ENCODE results near the gene APOD.
"Not testable (repeated sequence)": the region's sequence is repeated elsewhere in the genome, so short reads cannot be mapped to it uniquely, and the experiment has no call there.

APOD gene

DNA sequence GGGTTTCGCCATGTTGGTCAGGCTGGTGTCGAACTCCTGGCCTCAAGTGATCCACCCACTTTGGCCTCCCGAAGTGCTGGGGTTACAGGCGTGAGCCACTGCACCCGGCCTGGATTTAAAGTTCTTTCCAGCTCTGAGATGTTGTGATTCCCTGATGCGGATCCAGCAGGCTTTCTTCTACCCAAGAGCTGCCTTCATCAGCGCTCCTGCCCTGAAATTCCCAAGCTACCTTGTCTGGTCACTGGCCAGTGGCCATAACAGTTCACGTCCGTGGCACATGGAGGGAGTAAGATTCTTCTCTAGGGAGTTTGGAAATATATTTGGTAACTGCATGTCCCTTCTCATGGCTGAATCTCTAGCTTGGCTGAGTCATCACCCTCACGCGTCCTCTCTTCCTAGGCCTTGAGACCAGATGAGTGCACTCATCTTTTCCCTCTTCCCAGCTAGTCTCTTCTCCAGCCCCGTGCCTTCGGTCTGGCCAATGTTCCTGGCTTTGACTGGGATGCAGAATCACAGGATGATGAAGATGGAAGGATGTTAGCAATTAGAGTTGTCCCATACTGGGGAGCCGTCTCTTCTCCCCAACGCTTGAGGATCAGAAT is 29.8 kb upstream of the APOD start:
- no peaks in the 10 kb centered on the region for H3K9me3 ChIP-seq
- no peaks in the 10 kb centered on the region for H3K27me3 ChIP-seq
- TF ChIP-seq, protein P1, sequence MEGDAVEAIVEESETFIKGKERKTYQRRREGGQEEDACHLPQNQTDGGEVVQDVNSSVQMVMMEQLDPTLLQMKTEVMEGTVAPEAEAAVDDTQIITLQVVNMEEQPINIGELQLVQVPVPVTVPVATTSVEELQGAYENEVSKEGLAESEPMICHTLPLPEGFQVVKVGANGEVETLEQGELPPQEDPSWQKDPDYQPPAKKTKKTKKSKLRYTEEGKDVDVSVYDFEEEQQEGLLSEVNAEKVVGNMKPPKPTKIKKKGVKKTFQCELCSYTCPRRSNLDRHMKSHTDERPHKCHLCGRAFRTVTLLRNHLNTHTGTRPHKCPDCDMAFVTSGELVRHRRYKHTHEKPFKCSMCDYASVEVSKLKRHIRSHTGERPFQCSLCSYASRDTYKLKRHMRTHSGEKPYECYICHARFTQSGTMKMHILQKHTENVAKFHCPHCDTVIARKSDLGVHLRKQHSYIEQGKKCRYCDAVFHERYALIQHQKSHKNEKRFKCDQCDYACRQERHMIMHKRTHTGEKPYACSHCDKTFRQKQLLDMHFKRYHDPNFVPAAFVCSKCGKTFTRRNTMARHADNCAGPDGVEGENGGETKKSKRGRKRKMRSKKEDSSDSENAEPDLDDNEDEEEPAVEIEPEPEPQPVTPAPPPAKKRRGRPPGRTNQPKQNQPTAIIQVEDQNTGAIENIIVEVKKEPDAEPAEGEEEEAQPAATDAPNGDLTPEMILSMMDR (IDR thresholded peaks at IDR 0.05): no peak
- no peaks in the 10 kb centered on the region for H3K36me3 ChIP-seq
- H3K4me3 ChIP-seq (ENCODE audit: low read depth in 1 of 2, low read length in 1 of 2): no peak overlapping the region
- H3K27ac ChIP-seq: no peak overlapping the region
- no peaks in the 10 kb centered on the region for H3K4me1 ChIP-seq (ENCODE audit: control insufficient read depth in 1 of 2, insufficient read depth in 1 of 2, low read depth in 1 of 2, low read length in 1 of 2)

DNA sequence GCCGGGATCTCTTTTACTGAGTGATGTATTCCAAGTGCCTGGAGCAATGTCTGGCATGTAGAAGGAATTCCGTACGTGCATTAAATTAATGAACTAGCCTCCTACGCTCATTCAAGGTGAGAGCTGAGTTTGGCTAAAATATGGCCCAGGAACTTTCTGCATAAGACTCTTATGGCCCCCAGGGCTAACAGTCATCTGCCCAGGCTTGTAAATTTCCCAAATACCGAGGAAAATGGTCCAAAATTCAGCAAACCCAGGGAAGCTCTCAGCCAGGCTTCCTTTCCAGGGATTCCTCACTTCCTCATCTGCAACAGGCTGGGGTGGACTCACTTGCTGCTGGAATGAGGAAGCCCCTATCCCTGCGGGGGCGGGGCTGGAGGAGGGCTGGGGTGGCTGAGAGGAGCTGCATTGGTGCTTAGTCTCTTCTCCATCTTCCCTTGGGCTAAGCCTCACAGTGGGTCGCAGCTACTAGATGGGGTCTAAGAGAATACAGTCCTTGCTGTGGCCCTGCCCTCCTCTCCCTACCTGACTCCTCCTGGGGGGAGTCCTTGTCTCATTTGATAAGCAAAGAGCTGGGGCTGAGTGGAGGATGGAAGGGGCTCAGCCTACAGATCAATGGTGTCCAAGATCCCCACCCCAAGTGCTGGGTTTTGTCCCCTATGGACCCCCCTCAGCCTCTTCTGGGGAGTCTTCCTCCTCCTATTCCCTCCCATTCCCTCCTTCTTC is 28.5 kb upstream of the APOD start:
- TF ChIP-seq, protein P1 (IDR thresholded peaks at IDR 0.05): no peak
- no peak overlapping the region for H3K27ac ChIP-seq
- no peaks in the 10 kb centered on the region for H3K9me3 ChIP-seq
- no peaks in the 10 kb centered on the region for H3K36me3 ChIP-seq
- no peaks in the 10 kb centered on the region for H3K4me1 ChIP-seq (ENCODE audit: control insufficient read depth in 1 of 2, insufficient read depth in 1 of 2, low read depth in 1 of 2, low read length in 1 of 2)
- H3K27me3 ChIP-seq: no peaks in the 10 kb centered on the region
- no peak overlapping the region for H3K4me3 ChIP-seq (ENCODE audit: low read depth in 1 of 2, low read length in 1 of 2)

DNA sequence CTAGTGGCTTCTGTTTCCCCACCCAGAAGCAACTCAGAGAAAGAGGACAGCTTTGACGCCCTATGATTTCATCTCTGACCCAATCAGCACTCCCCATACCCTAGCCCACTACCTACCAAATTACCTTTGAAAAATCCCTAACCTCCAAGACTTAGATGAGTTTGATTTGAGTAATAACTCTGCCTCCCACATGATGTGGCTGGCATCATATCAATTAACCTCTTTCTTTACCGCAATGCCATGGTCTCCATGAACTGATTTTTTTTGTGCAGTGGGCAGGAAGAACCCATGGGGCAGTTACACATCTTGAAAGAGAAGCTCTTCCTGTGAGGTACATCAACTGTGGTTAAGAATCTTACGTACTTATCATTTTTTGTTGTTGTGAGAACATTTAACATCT is 25.5 kb upstream of the APOD start:
- Histone ChIP-seq H3K27ac (no peak overlapping the region), H3K36me3 (no peaks in the 10 kb centered on the region), H3K4me3 (ENCODE audit: low read depth in 1 of 2, low read length in 1 of 2) (no peak overlapping the region), H3K4me1 (ENCODE audit: control insufficient read depth in 1 of 2, insufficient read depth in 1 of 2, low read depth in 1 of 2, low read length in 1 of 2) (no peaks in the 10 kb centered on the region), H3K27me3 (no peaks in the 10 kb centered on the region), H3K9me3 (peaks cover 16% of the 10 kb centered on the region)
- TF ChIP-seq, protein P1 (IDR thresholded peaks at IDR 0.05): no peak

DNA sequence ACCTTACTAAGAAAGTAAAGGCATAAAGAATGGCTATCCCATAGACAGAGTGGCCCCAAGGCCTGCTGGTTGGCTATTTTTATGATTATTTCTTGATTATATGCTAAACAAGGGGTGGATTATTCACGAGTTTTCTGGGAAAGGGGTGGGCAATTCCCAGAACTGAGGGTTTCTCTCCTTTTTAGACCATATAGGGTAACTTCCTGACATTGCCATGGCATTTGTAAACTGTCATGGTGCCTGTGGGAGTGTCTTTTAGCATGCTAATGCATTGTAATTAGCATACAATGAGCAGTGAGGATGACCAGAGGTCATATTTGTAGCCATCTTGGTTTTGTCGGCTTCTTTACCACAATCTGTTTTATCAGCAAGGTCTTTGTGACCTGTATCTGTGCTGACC is 18.0 kb upstream of the APOD start:
- H3K9me3 ChIP-seq: peaks cover 14% of the 10 kb centered on the region
- H3K27ac ChIP-seq; H3K4me1 ChIP-seq (ENCODE audit: control insufficient read depth in 1 of 2, insufficient read depth in 1 of 2, low read depth in 1 of 2, low read length in 1 of 2); H3K36me3 ChIP-seq; H3K27me3 ChIP-seq; H3K4me3 ChIP-seq (ENCODE audit: low read depth in 1 of 2, low read length in 1 of 2): not testable (repeated sequence)

DNA sequence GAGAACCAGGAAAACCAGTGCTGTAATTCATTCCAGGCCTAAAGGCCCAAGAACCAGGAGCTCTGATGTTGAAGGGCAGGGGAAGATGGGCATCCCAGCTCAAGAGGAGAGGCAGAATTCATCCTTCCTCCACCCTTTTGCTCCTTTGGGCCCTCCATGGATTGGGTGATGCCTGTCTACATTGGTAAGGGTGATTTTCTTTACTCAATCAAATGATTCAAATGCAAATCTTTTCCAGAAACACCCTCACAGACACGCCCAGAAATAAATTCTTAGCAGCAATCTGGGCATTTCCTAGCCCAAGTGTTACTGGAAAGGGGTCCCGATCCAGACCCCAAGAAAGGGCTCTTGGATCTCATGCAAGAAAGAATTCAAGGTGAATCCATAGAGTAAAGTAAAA is 17.6 kb upstream of the APOD start:
- TF ChIP-seq, protein P1 (IDR thresholded peaks at IDR 0.05): no peak
- no peaks in the 10 kb centered on the region for H3K4me1 ChIP-seq (ENCODE audit: control insufficient read depth in 1 of 2, insufficient read depth in 1 of 2, low read depth in 1 of 2, low read length in 1 of 2)

DNA sequence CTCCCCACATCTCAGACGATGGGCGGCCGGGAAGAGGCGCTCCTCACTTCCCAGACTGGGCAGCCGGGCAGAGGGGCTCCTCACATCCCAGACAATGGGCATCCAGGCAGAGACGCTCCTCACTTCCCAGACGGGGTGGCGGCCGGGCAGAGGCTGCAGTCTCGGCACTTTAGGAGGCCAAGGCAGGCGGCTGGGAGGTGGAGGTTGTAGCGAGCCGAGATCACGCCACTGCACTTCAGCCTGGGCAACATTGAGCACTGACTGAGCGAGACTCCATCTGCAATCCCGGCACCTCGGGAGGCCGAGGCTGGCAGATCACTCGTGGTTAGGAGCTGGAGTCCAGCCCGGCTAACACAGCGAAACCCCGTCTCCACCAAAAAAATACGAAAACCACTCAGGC is 16.2 kb upstream of the APOD start:
- H3K4me3 ChIP-seq (ENCODE audit: low read depth in 1 of 2, low read length in 1 of 2); H3K27me3 ChIP-seq; H3K36me3 ChIP-seq; H3K9me3 ChIP-seq; H3K27ac ChIP-seq; H3K4me1 ChIP-seq (ENCODE audit: control insufficient read depth in 1 of 2, insufficient read depth in 1 of 2, low read depth in 1 of 2, low read length in 1 of 2): not testable (repeated sequence)

More for the DNA sequence above, 17.6 kb upstream of the APOD start:
- Histone ChIP-seq H3K36me3 (no peaks in the 10 kb centered on the region), H3K27ac (no peak overlapping the region), H3K9me3 (peaks cover 10% of the 10 kb centered on the region), H3K4me3 (ENCODE audit: low read depth in 1 of 2, low read length in 1 of 2) (no peak overlapping the region), H3K27me3 (no peaks in the 10 kb centered on the region)

DNA sequence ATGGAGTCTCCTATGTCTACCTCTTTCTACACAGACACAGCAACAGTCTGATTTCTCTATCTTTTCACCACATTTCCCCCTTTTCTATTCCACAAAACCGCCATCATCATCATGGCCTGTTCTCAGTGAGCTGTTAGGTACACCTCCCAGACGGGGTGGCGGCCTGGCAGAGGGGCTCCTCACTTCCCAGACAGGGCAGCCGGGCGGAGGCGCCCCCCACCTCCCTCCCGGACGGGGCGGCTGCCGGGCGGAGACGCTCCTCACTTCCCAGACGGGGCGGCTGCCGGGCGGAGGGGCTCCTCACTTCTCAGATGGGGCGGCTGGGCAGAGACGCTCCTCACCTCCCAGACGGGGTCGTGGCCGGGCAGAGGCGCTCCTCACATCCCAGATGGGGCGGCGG is 15.8 kb upstream of the APOD start:
- not testable (repeated sequence) for H3K4me1 ChIP-seq (ENCODE audit: control insufficient read depth in 1 of 2, insufficient read depth in 1 of 2, low read depth in 1 of 2, low read length in 1 of 2); H3K4me3 ChIP-seq (ENCODE audit: low read depth in 1 of 2, low read length in 1 of 2); H3K27me3 ChIP-seq; H3K27ac ChIP-seq; H3K36me3 ChIP-seq; H3K9me3 ChIP-seq
